DMS53 treated with DMSO at 0.1 percent for 48 hours (cell line): ENCODE data around the gene STK11.
A peak's percentile ranks its signal among the peaks of the same experiment; 100 is the strongest.

ENCODE experiments used
- DNase-seq: peaks from one replicate; lab custom pipeline; 2025; ENCODE audit not compliant: unreplicated experiment; lab: John Stamatoyannopoulos, UW

Gene STK11, protein sequence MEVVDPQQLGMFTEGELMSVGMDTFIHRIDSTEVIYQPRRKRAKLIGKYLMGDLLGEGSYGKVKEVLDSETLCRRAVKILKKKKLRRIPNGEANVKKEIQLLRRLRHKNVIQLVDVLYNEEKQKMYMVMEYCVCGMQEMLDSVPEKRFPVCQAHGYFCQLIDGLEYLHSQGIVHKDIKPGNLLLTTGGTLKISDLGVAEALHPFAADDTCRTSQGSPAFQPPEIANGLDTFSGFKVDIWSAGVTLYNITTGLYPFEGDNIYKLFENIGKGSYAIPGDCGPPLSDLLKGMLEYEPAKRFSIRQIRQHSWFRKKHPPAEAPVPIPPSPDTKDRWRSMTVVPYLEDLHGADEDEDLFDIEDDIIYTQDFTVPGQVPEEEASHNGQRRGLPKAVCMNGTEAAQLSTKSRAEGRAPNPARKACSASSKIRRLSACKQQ

DNA sequence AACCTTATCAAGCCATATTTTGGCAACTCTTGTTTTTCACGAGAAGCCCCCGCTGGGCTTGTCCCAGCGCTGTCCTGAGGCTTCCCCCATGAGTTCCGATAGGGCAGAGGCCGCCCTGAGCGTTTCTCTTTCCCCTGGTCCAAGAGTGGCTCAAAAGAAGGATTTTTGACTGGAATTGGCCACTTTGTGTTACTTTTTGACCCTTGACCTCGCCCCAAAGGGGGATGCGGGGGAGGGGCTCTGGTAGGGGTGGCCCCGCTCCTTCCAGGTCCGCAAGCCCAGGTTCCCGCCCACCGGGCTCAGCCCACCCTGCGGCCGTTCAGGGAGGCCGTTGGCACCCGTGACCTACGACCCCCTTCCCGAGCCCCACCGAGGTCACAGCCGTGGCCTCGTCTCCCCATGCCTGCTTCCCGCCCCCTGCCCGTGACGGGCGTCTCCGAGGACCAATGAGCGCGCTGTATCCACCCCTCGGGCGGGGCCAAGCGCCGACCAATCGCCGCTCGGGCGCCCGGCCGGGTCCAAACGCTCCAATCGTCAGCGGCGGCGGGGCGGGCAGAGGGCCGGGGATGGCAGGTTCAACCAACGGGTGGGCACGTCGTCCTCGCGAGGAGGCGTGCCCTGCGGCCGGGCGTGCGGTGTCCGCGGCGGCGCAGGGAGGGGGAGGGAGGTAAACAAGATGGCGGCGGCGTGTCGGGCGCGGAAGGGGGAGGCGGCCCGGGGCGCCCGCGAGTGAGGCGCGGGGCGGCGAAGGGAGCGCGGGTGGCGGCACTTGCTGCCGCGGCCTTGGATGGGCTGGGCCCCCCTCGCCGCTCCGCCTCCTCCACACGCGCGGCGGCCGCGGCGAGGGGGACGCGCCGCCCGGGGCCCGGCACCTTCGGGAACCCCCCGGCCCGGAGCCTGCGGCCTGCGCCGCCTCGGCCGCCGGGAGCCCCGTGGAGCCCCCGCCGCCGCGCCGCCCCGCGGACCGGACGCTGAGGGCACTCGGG, at the start of gene STK11:
STK11 (plus strand) TSS at position 665 of the 986 bp plus-strand sequence. CDS start 1,136 bp downstream, outside the sequence.
- DNase-seq: peak; percentile 82

DNA sequence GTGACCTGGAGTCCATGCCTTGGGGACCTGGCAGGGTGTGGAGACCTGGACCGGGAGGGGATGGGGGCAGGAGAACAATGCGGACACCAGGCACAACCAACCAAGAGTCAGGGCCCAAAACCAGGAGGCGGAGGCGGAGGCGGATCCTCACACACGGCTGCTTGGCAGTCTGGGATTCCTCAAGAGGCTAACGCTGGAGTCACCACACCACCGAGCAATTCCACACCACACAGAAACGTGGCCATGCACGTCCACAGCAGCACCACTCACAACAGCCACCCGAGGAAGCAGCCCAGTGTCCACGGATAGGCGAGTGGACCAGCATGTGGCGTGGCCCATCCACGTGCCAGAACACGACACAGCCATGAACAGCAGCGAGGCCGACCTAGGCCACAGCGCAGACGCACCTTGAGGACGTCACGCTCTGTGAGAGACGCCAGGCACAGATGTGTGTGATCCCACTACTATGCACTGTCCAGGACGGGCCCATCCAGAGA, 49.2 kb upstream of the STK11 start:
- DNase-seq: no peak

DNA sequence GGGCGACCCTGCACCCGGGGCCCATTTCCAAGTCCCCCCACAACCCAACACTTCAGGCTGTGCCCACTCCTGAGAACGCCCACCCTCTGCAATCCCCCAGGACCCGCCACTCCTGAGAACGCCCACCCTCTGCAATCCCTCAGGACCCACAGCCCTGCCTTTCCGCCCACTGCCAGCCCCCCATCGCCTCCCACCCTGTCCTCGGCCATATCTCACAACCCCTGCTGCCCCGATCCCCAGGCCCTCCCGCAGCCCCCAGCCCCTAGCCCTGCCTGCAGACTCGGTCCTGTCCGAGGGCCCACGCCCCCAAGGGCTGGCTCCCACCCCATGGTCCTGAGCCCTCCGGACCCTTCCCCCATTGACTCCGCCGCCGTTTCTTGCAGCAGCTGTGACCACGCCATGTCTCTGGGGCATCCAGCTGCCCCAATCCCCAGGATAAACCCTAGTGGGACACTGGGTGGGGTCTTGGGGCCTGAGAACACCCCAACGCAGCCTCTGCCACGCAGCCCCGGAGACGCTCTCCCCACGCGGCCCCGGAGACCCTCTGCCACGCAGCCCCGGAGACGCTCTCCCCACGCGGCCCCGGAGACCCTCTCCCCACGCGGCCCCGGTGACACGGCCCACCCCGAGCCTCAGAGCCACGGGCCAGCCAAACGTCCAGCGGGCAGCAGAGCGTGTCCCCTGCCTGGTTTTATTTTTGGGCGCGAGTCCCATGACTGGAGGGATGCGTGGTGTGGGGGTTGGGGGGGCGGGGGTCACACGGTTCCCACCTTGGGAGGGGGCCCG, 48.6 kb upstream of the STK11 start:
- DNase-seq: no peak

DNA sequence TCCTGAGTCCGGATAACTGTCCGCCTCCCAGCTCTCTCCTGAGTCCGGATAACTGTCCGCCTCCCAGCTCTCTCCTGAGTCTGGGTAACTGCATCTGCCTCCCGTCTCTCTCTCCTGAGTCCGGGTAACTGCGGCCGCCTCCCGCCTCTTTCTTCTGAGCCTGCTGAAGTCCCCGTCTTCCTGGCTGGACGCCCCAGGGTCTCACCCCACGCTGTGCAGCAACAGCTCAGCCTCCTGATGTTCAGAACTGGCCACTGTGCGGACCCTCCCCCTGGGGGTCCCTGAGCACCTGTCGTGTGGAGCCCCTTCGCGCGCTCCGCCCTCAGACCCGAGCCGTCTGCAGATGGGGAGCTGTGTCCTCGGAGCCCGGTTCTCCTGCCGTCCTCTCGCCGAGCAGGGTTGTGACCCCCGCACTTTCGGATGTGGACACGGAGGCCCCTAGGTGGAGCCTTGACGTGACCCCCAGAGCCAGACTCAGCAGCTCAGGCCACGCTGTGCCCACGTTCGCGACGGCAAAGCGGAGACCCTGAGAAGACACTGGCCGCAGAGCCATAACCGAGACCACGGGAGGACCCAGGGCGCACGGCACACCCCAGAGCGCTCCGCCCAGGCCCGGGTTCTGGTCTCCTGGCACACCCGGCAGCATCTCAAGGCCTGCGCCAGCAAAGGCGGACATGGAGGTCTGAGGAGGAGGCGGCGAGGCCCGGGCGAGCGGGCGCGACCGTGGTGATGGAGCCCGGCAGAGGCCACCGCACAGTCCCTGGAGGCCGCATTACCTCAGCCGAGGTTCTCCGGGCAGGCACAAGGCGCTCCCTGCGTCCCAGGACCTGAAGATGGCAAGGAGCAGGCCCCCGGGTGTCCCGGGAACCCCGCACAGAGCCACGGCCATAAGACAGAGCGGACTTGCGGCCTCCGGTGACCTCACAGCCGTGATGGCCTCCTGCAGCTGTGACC, 47.4 kb upstream of the STK11 start:
- no peak for DNase-seq

DNA sequence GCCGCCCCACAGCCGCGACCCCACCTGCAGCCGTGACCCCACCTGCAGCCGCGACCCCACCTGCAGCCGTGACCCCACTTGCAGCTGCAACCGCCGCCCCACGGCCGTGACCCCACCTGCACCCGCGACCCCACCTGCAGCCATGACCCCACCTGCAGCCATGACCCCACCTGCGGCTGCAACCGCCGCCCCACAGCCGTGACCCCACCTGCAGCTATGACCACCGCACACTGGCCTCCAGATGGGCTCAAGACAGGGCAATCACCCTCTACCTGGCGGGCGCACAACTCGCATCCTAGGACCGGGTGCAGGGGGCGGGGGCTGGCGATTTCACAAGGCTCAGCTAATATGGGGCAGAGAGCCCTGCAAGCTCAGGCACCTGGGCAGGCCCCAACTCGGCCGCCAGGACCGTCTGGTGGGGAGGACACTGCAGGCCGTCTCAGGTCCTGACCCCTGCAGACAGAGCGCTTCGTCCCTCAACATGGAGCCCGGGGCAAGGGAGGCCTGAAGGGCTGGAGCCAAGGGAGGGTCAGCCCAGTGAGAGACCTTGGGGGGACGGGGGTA, 46.6 kb upstream of the STK11 start:
- no peak for DNase-seq

DNA sequence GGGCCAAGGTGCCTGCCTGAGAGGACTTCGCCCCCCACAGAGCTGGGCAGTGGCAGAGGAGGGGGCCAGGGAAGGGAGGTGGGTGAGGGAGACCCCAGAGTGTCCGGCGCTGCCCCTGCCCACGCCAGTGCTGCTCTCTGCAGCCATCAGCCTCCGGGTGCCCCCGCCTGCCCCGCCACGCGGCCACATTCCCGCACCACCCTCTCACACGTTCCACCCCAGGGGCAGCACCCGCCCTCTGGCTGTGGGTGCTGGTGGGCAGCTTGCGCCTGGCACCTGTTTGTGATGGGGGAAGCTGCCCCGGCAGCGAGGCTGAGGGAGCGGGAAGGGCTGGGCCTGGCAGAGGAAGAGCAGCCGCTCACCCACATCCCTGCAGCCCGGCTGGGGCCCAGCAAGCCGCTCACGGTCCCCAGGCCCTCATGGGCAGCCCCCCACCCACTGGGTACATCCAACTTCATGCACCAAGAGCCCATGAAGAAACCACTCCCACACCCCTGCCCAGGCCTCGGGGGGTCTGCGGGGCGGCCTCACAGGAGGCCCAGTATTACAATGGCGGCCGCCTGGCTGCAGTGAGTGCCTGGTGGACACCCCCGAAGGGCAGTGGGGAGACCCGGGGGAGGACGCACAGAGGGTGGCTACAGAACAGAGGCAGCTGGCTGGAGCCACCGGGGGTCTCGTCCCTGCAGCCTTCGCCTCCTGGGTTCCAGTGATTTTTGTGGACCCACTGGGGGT, 45.5 kb upstream of the STK11 start:
- DNase-seq: no peak

DNA sequence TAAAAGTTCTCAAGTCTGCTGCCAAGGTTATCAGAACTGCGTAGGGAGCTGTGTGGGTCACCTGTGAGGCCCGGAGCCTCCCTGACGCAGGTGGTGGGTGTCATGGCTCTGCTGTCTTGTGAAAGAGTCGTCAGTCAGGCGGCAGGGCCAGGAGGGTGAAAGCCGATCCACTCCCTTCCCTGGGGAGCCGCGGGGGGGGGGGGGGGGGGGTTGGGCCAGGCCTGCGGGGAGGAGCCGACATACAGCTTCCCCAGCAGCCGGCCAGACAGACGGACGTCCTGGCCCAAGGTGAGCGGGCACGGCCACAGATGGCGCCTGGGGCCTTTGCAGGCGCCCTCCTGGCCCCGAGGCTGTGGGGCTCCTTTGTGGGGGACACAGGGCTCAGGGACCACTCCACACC, 43.9 kb upstream of the STK11 start:
- no peak for DNase-seq

DNA sequence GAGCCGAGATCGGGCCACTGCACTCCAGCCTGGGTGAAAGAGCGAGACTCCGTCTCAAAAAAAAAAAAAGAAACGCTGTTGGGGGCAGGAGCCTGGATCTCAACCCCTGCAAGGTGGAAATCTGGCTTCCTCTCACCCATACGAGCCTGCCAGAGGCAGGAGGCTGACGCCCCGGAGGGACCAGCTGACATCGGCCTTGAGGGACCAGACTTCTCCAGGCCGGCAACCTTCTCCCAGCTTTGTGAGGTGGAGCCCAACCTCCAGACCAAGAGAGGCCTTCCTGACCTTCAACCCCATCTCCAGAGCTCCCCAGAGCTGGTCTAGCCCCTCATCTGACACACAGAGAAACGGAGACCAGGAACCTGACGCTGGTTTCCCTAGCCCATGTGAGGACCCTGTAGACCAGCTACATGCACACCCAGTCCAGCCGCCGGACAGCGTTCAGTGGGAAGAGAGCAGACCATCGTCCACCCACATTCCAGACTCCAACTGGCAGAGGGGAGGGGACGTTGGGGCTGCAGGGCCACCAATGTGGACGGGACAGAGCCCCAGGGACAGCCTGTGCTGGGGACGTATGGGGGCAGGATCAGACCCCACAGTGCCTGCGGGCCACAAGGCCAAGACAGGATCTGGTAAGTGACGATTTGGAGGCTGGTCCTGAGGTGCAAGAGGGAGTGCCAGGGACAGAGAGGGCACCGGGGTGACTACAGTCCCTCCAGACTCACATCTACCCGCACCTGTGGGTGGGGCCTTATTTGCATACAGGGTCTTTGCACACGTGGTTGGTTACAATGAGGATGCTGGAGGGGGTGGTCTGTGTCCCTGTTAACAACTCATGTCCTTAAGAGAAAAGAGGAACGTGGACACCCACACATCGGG, 42.9 kb upstream of the STK11 start:
- DNase-seq: no peak

DNA sequence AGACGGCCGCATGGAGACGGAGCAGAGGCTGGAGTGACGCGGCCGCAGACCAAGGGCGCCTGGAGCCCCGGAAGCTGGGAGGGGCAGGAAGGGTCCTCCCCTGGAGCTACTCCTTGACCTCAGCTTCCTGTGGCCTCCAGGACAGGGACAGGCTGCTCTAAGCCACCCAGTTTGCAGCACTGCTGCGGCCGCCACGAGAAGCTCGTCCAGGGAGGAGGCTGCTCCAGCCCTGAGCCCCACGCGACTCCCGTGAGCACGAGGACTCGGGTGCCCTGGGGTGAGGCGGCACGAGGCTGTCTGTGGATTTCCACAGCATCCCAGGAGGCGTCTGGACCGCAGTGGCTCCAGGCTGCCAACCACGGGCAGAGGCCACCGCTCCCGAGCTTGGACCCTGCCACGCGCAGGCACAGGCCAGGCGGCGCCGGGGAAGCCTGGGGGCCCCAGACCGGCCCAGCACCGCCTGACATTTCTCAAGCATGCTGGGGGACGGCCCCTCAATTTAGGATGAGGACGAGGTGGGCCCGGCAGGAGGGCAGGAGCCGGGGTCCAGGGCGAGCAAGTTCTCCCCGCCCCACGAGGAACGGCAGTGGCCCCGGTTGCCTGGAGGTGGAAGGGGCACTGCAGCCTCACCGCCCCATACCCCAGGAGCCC, 42.2 kb upstream of the STK11 start:
- DNase-seq: no peak

DNA sequence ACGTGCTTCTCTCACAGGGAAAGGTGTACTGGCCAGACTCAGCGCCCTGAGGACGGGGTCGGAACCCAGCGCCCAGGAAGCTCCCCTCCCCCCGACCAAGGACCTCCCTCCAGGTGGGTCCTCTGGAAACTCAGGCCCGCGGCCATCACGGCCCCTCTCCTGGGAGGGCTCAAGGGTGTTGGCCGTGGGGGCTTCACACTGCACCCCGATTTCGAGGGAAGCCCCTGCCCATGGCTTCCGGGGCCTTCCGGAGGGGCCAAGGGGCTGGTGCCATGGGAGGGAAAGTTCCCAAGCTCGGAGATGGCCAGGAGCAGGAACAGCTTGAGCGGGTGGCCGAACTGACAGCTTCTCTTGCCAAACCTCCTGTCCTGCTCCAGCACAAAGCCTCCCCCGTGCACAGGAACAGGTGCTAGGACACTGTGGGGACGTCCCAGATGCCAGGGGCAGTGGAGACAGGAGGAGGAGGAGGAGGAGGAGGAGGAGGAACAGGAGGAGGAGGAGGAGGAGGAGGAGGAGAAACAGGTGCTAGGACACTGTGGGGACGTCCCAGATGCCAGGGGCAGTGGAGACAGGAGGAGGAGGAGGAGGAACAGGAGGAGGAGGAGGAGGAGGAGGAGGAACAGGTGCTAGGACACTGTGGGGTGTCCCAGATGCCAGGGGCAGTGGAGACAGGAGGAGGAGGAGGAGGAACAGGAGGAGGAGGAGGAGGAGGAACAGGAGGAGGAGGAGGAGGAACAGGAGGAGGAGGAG, 41.5 kb upstream of the STK11 start:
- no peak for DNase-seq

DNA sequence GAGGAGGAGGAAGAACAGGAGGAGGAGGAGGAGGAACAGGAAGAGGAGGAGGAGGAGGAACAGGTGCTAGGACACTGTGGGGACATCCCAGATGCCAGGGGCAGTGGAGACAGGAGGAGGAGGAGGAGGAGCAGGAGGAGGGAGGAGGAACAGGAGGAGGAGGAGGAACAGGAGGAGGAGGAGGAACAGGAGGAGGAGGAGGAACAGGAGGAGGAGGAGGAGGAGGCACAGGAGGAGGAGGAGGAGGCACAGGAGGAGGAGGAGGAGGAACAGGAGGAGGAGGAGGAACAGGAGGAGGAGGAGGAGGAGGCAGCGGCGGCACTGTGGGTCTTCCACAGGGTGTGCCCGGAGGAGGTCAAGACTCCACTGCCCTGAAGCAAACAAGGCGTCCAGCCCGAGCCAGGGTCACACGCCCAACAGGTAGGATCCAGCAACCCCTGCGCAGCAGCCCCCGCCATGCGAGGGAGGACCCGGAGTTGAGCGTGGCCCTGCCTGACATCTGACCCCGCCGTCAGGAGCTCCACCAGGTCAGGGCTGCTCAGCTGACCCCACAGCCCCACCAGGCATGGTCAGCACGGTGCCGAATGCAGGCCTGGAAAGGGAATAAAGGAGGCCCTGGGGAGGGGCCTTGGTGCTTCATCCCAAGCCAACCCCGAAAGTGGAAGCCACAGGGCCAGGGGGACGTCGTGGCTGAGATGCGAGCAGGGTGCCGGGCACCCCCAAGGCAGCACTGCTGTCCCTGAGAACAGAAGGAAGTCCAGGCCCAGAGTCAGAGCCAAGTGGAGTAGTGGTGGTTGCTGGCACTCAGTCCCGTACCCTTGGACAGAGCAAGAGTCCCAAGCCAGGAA, 40.7 kb upstream of the STK11 start:
- no peak for DNase-seq

DNA sequence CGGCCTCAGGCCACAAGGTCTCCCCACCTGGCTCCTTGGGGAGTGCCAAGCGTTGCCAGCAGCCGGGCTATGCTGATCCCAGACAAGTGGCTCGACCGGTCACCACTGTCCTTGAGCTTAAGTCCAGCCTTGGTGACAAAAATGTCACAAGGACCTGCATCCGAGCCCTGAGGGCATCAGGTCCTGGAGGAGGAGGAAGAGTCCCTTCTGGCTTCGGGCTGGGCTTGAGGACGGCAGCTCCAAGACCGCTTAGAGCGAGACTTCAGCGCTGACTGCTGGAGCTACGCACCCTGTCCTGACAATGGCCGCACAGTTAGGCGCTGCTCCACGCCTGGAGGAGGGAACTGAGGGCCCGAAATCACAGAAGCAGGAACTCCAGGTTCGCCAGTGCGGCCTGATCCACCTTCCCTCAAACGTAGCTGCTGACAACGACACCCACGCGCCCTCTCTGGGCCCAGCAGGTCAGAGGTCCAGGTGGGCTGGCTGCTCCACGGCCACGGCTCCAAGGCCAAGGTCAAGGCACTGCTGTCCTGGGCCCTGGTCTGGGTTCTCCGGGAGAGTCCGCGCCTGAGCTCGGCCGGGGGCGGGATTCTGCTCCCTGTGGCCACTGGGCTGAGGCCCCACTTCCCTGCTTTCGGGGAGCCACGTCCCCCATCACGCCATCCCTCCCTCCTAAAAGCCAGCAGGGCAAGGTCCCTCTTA, 38.6 kb upstream of the STK11 start:
- DNase-seq: no peak

DNA sequence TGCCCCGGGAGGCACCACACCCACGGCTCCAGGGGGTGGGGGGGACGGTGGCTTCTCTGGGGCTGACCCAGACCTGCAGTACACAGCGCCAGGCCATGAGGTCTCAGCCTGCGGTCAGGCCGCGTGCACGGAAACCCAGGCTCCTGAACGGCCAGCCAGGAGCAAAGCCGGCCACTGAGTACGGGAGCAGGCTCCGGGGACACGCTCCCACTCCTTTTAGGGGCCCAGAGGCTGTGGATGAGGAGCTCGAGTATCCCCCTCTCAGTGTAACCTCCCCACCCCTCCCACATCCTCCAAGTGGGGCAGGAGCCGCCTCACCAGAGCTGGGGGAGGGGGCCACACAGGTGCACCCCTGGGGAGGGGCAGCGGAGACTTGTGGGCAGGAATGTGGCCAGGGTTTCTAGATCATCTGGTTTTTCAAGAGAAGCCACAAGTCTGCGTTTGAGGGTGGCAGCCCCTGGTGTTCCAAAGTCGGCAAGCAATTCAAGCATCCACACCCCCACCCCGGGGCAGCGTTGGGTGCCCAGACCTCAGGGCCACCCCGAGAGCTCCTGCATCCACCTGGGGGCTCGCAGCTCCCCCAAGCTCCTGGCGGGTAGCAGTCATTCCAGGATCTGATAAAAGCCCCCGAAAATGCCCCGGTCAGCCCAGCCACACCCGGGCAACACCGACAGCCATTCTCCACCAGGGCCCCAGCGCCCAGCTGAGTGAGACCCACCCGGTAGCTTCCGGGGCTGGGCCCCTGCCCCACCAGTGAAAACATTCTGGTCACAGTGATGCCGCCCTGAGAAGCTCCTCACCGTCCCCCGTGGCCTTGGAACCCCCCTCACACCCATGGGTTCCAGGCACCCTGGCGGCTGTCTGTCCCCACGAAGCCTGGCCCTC, 37.6 kb upstream of the STK11 start:
- no peak for DNase-seq
